ENCODE measurements around the gene AGAP1.

Gene AGAP1

GRCh38 chr2:235852526-235852920 is 358.7 kb downstream of the AGAP1 start:
- DNase-seq (ENCODE audit: low read depth) = no peak
- no peak overlapping the region for H3K4me3 ChIP-seq (ENCODE audit: low read depth, low read length)
- TF ChIP-seq CTCF (IDR thresholded peaks at IDR 0.05; ENCODE audit: low read depth, low read length, missing control alignments) = no peak

GRCh38 chr2:235854276-235854675 is 360.4 kb downstream of the AGAP1 start:
- TF ChIP-seq CTCF (IDR thresholded peaks at IDR 0.05; ENCODE audit: low read depth, low read length, missing control alignments) = no peak
- no peak overlapping the region for H3K4me3 ChIP-seq (ENCODE audit: low read depth, low read length)
- no peak for DNase-seq (ENCODE audit: low read depth)

GRCh38 chr2:235855011-235855410 is 361.2 kb downstream of the AGAP1 start:
- H3K4me3 ChIP-seq (ENCODE audit: low read depth, low read length) = no peak overlapping the region
- DNase-seq (ENCODE audit: low read depth) = no peak
- TF ChIP-seq CTCF (IDR thresholded peaks at IDR 0.05; ENCODE audit: low read depth, low read length, missing control alignments) = no peak

- no peak for TF ChIP-seq CTCF (IDR thresholded peaks at IDR 0.05; ENCODE audit: low read depth, low read length, missing control alignments)
- no peak overlapping the region for H3K4me3 ChIP-seq (ENCODE audit: low read depth, low read length)
- DNase-seq (ENCODE audit: low read depth) = no peak
These were observed 362.5 kb downstream of the AGAP1 start for GRCh38 chr2:235856151-235856854.

GRCh38 chr2:235857598-235857997 is 363.8 kb downstream of the AGAP1 start:
- H3K4me3 ChIP-seq (ENCODE audit: low read depth, low read length) = no peak overlapping the region
- no peak for TF ChIP-seq CTCF (IDR thresholded peaks at IDR 0.05; ENCODE audit: low read depth, low read length, missing control alignments)
- no peak for DNase-seq (ENCODE audit: low read depth)

- H3K4me3 ChIP-seq (ENCODE audit: low read depth, low read length) = no peak overlapping the region
- DNase-seq (ENCODE audit: low read depth) = no peak
- TF ChIP-seq CTCF (IDR thresholded peaks at IDR 0.05; ENCODE audit: low read depth, low read length, missing control alignments) = no peak
These were observed 365.0 kb downstream of the AGAP1 start for GRCh38 chr2:235858881-235859280.

- no peak overlapping the region for H3K4me3 ChIP-seq (ENCODE audit: low read depth, low read length)
- DNase-seq (ENCODE audit: low read depth) = no peak
- no peak for TF ChIP-seq CTCF (IDR thresholded peaks at IDR 0.05; ENCODE audit: low read depth, low read length, missing control alignments)
These were observed 365.8 kb downstream of the AGAP1 start for GRCh38 chr2:235859651-235860050.

Data from GM12864 (cell line).